ENCODE data around the gene PPIL1.

The PPIL1 gene

GRCh38 chr6:36890112-36890663, 15.6 kb upstream of the PPIL1 start:
- Histone ChIP-seq H3K4me1 (ENCODE audit: insufficient read depth, poor library complexity, severe bottlenecking) (peaks cover 6% of the 10 kb centered on the region), H3K27me3 (ENCODE audit: insufficient read depth, poor library complexity, severe bottlenecking) (no peaks in the 10 kb centered on the region), H3K36me3 (ENCODE audit: low read depth) (peaks cover 9% of the 10 kb centered on the region), H3K27ac (ENCODE audit: poor library complexity, severe bottlenecking) (no peak overlapping the region), H3K4me3 (ENCODE audit: severe bottlenecking) (no peak overlapping the region), H3K9me3 (ENCODE audit: severe bottlenecking) (no peaks in the 10 kb centered on the region)
- no peak for DNase-seq (ENCODE audit: low spot score)
- no peak for ATAC-seq (ENCODE audit: low read depth)
- TF ChIP-seq, protein P1, sequence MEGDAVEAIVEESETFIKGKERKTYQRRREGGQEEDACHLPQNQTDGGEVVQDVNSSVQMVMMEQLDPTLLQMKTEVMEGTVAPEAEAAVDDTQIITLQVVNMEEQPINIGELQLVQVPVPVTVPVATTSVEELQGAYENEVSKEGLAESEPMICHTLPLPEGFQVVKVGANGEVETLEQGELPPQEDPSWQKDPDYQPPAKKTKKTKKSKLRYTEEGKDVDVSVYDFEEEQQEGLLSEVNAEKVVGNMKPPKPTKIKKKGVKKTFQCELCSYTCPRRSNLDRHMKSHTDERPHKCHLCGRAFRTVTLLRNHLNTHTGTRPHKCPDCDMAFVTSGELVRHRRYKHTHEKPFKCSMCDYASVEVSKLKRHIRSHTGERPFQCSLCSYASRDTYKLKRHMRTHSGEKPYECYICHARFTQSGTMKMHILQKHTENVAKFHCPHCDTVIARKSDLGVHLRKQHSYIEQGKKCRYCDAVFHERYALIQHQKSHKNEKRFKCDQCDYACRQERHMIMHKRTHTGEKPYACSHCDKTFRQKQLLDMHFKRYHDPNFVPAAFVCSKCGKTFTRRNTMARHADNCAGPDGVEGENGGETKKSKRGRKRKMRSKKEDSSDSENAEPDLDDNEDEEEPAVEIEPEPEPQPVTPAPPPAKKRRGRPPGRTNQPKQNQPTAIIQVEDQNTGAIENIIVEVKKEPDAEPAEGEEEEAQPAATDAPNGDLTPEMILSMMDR (IDR thresholded peaks at IDR 0.05; ENCODE audit: poor library complexity, severe bottlenecking): no peak

DNA sequence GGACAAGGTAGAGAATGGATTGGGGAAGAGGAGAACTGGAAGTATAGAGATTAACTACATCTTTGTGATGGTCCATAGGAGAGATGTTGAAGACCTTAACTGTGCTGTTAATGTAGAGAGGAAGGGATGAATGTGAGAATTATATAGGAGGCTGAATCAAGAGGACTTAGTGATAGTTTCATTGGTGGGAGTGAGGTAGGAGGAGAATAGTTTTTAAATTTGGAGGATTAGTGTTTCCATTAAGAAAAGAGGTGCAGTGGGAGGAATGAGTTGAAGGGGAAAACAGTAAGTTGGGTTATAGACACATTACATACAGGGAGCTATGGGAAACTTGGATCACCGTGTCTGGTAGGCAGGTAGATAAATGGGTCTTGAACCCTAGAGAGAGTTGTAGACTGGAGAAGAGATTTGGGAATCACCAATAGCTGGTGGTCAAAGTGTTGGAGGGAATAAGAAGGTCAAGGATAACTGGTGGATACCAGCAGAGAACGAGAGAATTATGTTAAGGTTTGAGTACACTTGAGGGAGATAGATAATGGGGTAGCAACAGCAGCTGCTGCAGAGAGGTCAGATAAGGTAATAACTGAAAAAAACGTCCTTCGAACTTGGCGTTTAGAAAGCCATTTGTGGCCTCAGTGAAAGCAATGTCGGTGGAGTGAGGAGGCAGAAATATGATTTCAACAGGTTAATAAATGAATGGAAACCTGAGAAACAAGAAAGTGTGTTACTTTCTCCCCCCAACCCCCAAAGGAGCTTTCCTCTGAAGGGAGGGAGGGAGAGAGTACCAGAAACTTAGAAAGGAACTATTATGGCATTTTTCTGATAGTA, 14.3 kb upstream of the PPIL1 start:
- no peak overlapping the region for H3K27ac ChIP-seq (ENCODE audit: poor library complexity, severe bottlenecking)
- no peak for DNase-seq (ENCODE audit: low spot score)
- ATAC-seq (ENCODE audit: low read depth): no peak
- no peaks in the 10 kb centered on the region for H3K27me3 ChIP-seq (ENCODE audit: insufficient read depth, poor library complexity, severe bottlenecking)
- no peaks in the 10 kb centered on the region for H3K9me3 ChIP-seq (ENCODE audit: severe bottlenecking)
- peaks cover 2% of the 10 kb centered on the region for H3K4me1 ChIP-seq (ENCODE audit: insufficient read depth, poor library complexity, severe bottlenecking)
- peaks cover 3% of the 10 kb centered on the region; the same call in 1 of the 2 replicates for H3K36me3 ChIP-seq (ENCODE audit: low read depth)
- no peak overlapping the region for H3K4me3 ChIP-seq (ENCODE audit: severe bottlenecking)
- TF ChIP-seq, protein P1 (IDR thresholded peaks at IDR 0.05; ENCODE audit: poor library complexity, severe bottlenecking): no peak

- Histone ChIP-seq H3K27ac (ENCODE audit: poor library complexity, severe bottlenecking) (no peak overlapping the region), H3K27me3 (ENCODE audit: insufficient read depth, poor library complexity, severe bottlenecking) (no peaks in the 10 kb centered on the region), H3K4me3 (ENCODE audit: severe bottlenecking) (no peak overlapping the region), H3K4me1 (ENCODE audit: insufficient read depth, poor library complexity, severe bottlenecking) (peaks cover 2% of the 10 kb centered on the region), H3K9me3 (ENCODE audit: severe bottlenecking) (no peaks in the 10 kb centered on the region), H3K36me3 (ENCODE audit: low read depth) (peaks cover 2% of the 10 kb centered on the region; the same call in 1 of the 2 replicates)
- TF ChIP-seq, protein P1 (IDR thresholded peaks at IDR 0.05; ENCODE audit: poor library complexity, severe bottlenecking): no peak
- DNase-seq (ENCODE audit: low spot score): no peak
- no peak for ATAC-seq (ENCODE audit: low read depth)
These were observed 13.6 kb upstream of the PPIL1 start for GRCh38 chr6:36888115-36888643.

DNA sequence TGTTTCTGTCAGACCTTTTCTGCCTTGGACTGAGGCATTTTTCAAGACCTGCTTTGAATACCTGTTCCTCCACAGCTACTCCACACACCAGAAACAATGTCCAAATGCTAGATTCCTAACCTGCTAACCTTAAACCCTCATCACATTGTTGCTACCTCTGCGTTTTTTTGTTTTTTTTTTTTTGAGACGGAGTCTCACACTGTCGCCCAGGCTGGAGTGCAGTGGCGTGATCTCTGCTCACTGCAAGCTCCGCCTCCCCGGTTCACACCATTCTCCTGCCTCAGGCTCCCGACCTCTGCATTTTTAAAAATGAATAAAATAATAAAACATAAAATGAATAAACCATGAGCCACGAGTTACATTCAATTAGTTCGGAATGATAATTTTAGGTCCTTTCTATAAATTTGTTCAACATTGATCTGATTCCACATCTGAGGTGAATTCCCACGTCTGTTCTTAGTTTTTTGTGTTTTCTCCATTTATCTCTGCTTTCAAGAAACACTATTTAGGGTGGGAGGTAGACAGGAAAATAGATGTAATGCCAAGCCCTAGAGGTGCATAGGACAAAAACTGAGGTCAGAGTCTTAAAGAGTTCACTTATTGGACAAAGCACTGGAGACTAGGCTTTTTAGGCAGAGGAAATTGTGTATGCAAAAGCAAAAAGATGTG, 12.5 kb upstream of the PPIL1 start:
- peak overlapping the region; percentile 61 for H3K4me3 ChIP-seq (ENCODE audit: severe bottlenecking)
- ATAC-seq (ENCODE audit: low read depth) (no peak), DNase-seq (ENCODE audit: low spot score) (no peak)
- no peaks in the 10 kb centered on the region; the same call in 1 of the 2 replicates for H3K36me3 ChIP-seq (ENCODE audit: low read depth)
- peaks cover 2% of the 10 kb centered on the region for H3K4me1 ChIP-seq (ENCODE audit: insufficient read depth, poor library complexity, severe bottlenecking)
- TF ChIP-seq, protein P1 (IDR thresholded peaks at IDR 0.05; ENCODE audit: poor library complexity, severe bottlenecking): no peak
- no peak overlapping the region for H3K27ac ChIP-seq (ENCODE audit: poor library complexity, severe bottlenecking)
- no peaks in the 10 kb centered on the region for H3K27me3 ChIP-seq (ENCODE audit: insufficient read depth, poor library complexity, severe bottlenecking)
- no peaks in the 10 kb centered on the region for H3K9me3 ChIP-seq (ENCODE audit: severe bottlenecking)
